Type B pancreatic cell (in vitro differentiated cells): ENCODE data around the gene METRN. TPM values are rescaled to one million over a fixed set of nuclear protein-coding genes. Genes with fewer than 3 reads are reported as not detected.

Experiments used
- DNase-seq: peaks from one replicate; pipeline ENCODE4 v3.0.0; 2021; ENCODE audit warnings: mixed read lengths; ENCODE audit not compliant: unreplicated experiment; ENCODE audit errors: extremely low spot score
- H3K27ac Mint-ChIP-seq: 2 replicates; pipeline ENCODE4 v1.8.0; 2021; ENCODE audit warnings: mild to moderate bottlenecking, mixed read lengths
- H3K27me3 Mint-ChIP-seq: 2 replicates; pipeline ENCODE4 v1.8.0; 2021; ENCODE audit warnings: mixed read lengths
- H3K36me3 Mint-ChIP-seq: 2 replicates; pipeline ENCODE4 v1.8.0; 2021; ENCODE audit warnings: mixed read lengths
- H3K4me1 Mint-ChIP-seq: one replicate; pipeline ENCODE4 v1.8.0; 2021; ENCODE audit warnings: mixed read lengths; ENCODE audit not compliant: unreplicated experiment
- H3K4me3 Mint-ChIP-seq: 2 replicates; pipeline ENCODE4 v1.8.0; 2021; ENCODE audit warnings: mild to moderate bottlenecking, mixed read lengths
- H3K9me3 Mint-ChIP-seq: 2 replicates; pipeline ENCODE4 v1.8.0; 2021; ENCODE audit warnings: mixed read lengths
- CTCF ChIP-seq: fragments of 200-600 bp; sonication (generic); conservative IDR thresholded peaks from 2 replicates; pipeline ENCODE4 v1.5.0; 2021; ENCODE audit warnings: antibody characterized with exemption, mild to moderate bottlenecking
- total RNA-seq: library from RNA; stranded (reverse); gene quantifications from 2 replicates; pipeline ENCODE4 v1.2.1, GENCODE V29; 2021; ENCODE audit warnings: low replicate concordance

METRN gene
- total RNA-seq, 1 donor from 2014 or later: 97.1 TPM

- peaks cover 3% of the 10 kb centered on the region for H3K4me1 Mint-ChIP-seq
- H3K9me3 Mint-ChIP-seq: no peaks in the 10 kb centered on the region
- H3K36me3 Mint-ChIP-seq: peaks cover 4% of the 10 kb centered on the region
- peaks cover 3% of the 10 kb centered on the region for H3K27me3 Mint-ChIP-seq
- peak within 1 kb of the TSS; percentile 72 for H3K27ac Mint-ChIP-seq
- TF ChIP-seq CTCF: no peak
- peak within 1 kb of the TSS; percentile 89 for H3K4me3 Mint-ChIP-seq
- peak; percentile 95 for DNase-seq
These were observed 34.9 kb upstream of the METRN start, which contains the start of gene STUB1 for GRCh38 chr16:679814-680624. Gene STUB1, plus strand, starts transcription at chr16:680410. Its CDS starts 116 bp downstream, at chr16:680526.

GRCh38 chr16:680625-680945 is 34.3 kb upstream of the METRN start:
- H3K4me3 Mint-ChIP-seq: peak overlapping the region; percentile 84
- no peaks in the 10 kb centered on the region for H3K9me3 Mint-ChIP-seq
- peaks cover 4% of the 10 kb centered on the region for H3K36me3 Mint-ChIP-seq
- peak overlapping the region; percentile 72 for H3K27ac Mint-ChIP-seq
- no peaks in the 10 kb centered on the region for H3K27me3 Mint-ChIP-seq
- TF ChIP-seq CTCF: no peak
- peaks cover 3% of the 10 kb centered on the region for H3K4me1 Mint-ChIP-seq
- DNase-seq: no peak

GRCh38 chr16:680967-681745 is 33.8 kb upstream of the METRN start:
- Mint-ChIP-seq H3K9me3 (no peaks in the 10 kb centered on the region), H3K36me3 (peaks cover 4% of the 10 kb centered on the region), H3K4me1 (peaks cover 3% of the 10 kb centered on the region), H3K27me3 (no peaks in the 10 kb centered on the region), H3K4me3 (peak overlapping the region; percentile 84), H3K27ac (peak overlapping the region; percentile 72)
- no peak for DNase-seq
- TF ChIP-seq CTCF: no peak

GRCh38 chr16:681746-682427 is 33.0 kb upstream of the METRN start:
- Mint-ChIP-seq H3K27ac (peak overlapping the region; percentile 9), H3K4me3 (peak overlapping the region; percentile 84), H3K36me3 (peaks cover 4% of the 10 kb centered on the region), H3K9me3 (no peaks in the 10 kb centered on the region), H3K27me3 (no peaks in the 10 kb centered on the region), H3K4me1 (peaks cover 3% of the 10 kb centered on the region)
- no peak for TF ChIP-seq CTCF
- no peak for DNase-seq

- Mint-ChIP-seq H3K36me3 (peaks cover 4% of the 10 kb centered on the region), H3K9me3 (no peaks in the 10 kb centered on the region), H3K4me1 (peaks cover 3% of the 10 kb centered on the region), H3K27ac (peak overlapping the region; percentile 74), H3K4me3 (peak overlapping the region; percentile 84), H3K27me3 (no peaks in the 10 kb centered on the region)
- TF ChIP-seq CTCF: peak; percentile 18
- no peak for DNase-seq
These were observed 32.2 kb upstream of the METRN start for GRCh38 chr16:682493-683395.
